ENCODE measurements around the gene HMX2. TPM values are rescaled to one million over a fixed set of nuclear protein-coding genes. Genes with fewer than 3 reads are reported as not detected.

Gene HMX2
- total RNA-seq, 2 experiments from 2014 or later = not detected

DNA sequence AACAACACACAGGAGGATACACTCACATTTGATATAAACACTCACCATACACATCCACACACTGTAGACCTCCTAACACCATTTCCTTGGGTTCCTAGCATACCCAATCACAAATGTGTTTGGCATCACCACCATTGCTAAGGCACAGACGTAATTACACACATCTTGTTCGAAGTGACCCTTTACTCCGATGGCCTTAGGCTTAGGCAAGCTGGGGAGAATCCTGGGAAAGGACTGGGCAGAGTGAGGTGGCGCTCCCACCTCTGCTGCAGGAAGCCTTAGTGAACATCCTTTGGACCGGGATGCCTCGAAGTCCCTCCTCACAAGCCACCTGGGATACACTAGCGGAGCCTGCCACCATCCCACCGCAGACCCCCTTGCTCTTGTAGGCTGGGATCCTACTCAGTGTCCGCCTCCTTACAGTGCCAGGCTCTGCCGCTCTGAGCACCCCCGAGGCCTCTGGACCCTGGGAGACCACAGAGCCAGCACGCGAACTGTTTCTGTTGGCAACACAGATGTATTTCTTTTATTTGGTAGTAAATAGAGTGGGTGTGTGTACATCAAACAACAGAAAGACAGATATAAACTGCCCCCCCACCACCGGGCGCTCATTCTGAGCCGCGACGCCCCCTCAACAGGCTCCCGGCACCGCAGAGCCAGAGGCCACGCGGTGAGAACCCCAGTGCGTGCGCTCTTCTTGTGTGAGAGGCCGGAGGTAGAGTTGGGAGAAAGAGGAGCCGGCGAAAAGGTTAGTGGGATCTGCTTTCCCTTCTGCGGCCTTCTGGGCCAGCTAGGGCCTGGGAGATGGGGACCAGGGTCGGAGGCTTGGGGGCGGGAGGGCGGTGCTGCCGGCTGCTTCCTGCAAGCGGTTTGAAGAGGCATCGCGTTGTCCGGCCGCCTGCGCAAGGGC is 5.9 kb upstream of the HMX2 start:
- H3K27ac ChIP-seq (ENCODE audit: low read depth in 1 of 2, low read length in 2 of 2) = no peak overlapping the region
- H3K36me3 ChIP-seq (ENCODE audit: insufficient read depth, low read length) = no peaks in the 10 kb centered on the region
- TF ChIP-seq, protein P1, sequence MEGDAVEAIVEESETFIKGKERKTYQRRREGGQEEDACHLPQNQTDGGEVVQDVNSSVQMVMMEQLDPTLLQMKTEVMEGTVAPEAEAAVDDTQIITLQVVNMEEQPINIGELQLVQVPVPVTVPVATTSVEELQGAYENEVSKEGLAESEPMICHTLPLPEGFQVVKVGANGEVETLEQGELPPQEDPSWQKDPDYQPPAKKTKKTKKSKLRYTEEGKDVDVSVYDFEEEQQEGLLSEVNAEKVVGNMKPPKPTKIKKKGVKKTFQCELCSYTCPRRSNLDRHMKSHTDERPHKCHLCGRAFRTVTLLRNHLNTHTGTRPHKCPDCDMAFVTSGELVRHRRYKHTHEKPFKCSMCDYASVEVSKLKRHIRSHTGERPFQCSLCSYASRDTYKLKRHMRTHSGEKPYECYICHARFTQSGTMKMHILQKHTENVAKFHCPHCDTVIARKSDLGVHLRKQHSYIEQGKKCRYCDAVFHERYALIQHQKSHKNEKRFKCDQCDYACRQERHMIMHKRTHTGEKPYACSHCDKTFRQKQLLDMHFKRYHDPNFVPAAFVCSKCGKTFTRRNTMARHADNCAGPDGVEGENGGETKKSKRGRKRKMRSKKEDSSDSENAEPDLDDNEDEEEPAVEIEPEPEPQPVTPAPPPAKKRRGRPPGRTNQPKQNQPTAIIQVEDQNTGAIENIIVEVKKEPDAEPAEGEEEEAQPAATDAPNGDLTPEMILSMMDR (IDR thresholded peaks at IDR 0.05) = no peak
- peaks cover 81% of the 10 kb centered on the region for H3K4me1 Mint-ChIP-seq (ENCODE audit: low read depth)
- POLR2A ChIA-PET = interaction anchor here (1.0 to 4.0 kb wide), 2 partner anchors 8 to 12 kb away, joined by 3 to 23 read pairs; partner anchors contain the start of gene BUB3
- intact Hi-C loops (cut with DNase I, micrococcal nuclease) = loop anchor here (2.0 to 5.0 kb wide), 2 partner anchors 239 to 770 kb away; partner anchors contain the start of gene PLEKHA1 (in 1 of the 2)
- CTCF ChIA-PET = interaction anchor here (1.1 kb wide), 1 partner anchor 9 kb away, joined by 3 read pairs; no protein-coding TSS in a partner anchor
- no peak overlapping the region for H3K4me3 ChIP-seq (ENCODE audit: low read length)
- ATAC-seq (ENCODE audit: poor library complexity) (no peak), DNase-seq (no peak)
- peaks cover 94 to 99% of the 10 kb centered on the region in 2 experiments for H3K27me3 ChIP-seq (ENCODE audit: control insufficient read depth in 1 of 2, insufficient read depth in 2 of 2, low read length in 2 of 2)
- H3K36me3 Mint-ChIP-seq (ENCODE audit: low read depth) = no peaks in the 10 kb centered on the region
- H3K27ac Mint-ChIP-seq = no peak overlapping the region
- no peaks in the 10 kb centered on the region for H3K9me3 Mint-ChIP-seq
- H3K27me3 Mint-ChIP-seq = peaks cover 94% of the 10 kb centered on the region
- peaks cover 0 to 60% of the 10 kb centered on the region in 2 experiments for H3K9me3 ChIP-seq (ENCODE audit: control insufficient read depth in 1 of 2, insufficient read depth in 1 of 2, low read length in 2 of 2)
- peaks cover 75% of the 10 kb centered on the region for H3K4me1 ChIP-seq (ENCODE audit: insufficient read depth, low read length)
- peak overlapping the region; percentile 36 for H3K4me3 Mint-ChIP-seq

DNA sequence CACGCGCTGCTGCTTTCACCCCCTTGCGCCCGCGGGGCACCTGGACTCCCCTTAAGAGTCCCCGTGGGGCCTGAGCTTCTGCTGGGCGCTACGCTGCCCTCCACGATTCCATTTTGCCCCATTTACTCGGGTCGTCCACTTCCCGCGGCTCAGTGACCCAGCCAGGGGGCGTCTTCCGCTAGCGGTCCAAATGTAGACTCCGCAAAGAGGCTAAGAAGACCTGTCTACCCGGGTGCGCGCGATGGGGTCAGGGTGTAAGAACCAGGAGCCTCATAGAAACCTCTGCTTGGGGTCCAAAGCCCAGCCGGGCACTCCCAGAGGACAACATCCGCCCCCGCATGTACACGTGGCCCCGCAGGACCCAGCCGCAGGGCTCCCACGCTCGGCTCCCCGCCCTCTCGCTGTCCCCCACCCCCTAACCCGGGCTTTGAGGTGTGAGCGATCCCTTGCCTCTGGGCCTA is 5.2 kb upstream of the HMX2 start:
- no peak overlapping the region for H3K4me3 ChIP-seq (ENCODE audit: low read length)
- Mint-ChIP-seq H3K36me3 (ENCODE audit: low read depth) (no peaks in the 10 kb centered on the region), H3K27me3 (peaks cover 94% of the 10 kb centered on the region), H3K27ac (no peak overlapping the region), H3K4me1 (ENCODE audit: low read depth) (peaks cover 82% of the 10 kb centered on the region), H3K9me3 (no peaks in the 10 kb centered on the region), H3K4me3 (peak overlapping the region; percentile 46)
- DNase-seq (peak in 1 of 14 experiments; percentile 8), ATAC-seq (ENCODE audit: poor library complexity) (no peak)
- H3K9me3 ChIP-seq (ENCODE audit: control insufficient read depth in 1 of 2, insufficient read depth in 1 of 2, low read length in 2 of 2) = peaks cover 0 to 64% of the 10 kb centered on the region in 2 experiments
- no peak overlapping the region for H3K27ac ChIP-seq (ENCODE audit: low read depth in 1 of 2, low read length in 2 of 2)
- POLR2A ChIA-PET = no interaction called here
- H3K4me1 ChIP-seq (ENCODE audit: insufficient read depth, low read length) = peaks cover 75% of the 10 kb centered on the region
- intact Hi-C loops (cut with DNase I, micrococcal nuclease) = loop anchor here in 1 of 2 experiments (5.0 kb wide), 1 partner anchor 770 kb away; the partner anchor contains the start of gene PLEKHA1
- CTCF ChIA-PET = interaction anchor here (2.6 kb wide), 1 partner anchor 9 kb away, joined by 9 read pairs; no protein-coding TSS in a partner anchor
- H3K36me3 ChIP-seq (ENCODE audit: insufficient read depth, low read length) = no peaks in the 10 kb centered on the region
- TF ChIP-seq, protein P1 (IDR thresholded peaks at IDR 0.05) = no peak
- peaks cover 98 to 99% of the 10 kb centered on the region in 2 experiments for H3K27me3 ChIP-seq (ENCODE audit: control insufficient read depth in 1 of 2, insufficient read depth in 2 of 2, low read length in 2 of 2)

DNA sequence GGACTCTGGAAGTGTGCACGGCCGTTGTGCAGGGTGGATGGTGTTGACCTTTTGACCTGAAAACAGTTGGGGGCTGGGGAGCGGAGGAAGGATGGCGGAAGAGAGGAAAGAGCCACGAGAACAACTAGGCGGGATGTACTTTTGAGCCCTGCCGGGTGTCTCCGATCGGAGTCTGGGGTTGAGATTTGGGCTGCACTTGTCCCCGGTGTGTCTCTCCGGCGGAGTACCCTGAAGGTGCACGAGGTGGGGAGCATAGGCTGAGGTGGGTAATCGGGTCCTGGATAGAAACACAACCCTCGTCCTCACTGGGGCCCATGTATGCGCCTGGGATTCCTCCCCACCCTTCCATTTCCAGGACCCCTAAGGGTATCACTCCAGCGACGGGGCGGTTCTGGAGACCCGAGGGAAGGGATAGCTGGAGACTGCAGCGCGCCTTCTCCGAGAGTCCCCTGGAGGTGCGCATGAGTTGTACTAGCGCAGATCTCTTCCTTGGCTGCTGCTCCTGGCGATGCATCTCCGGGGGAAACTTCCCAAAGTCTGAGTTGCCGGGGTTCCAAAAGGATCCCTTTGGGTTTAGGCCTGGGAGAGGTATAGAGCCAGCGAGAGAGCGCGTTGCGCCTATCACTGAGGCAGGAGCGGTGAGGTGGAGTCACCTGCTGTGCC is 4.6 kb upstream of the HMX2 start:
- H3K27ac Mint-ChIP-seq = no peak overlapping the region
- ChIA-PET CTCF (interaction anchor here (2.6 kb wide), 1 partner anchor 10 kb away, joined by 9 read pairs; no protein-coding TSS in a partner anchor), POLR2A (interaction anchor here (0.8 kb wide), 1 partner anchor 98 kb away, joined by 3 read pairs; no protein-coding TSS in a partner anchor)
- peak overlapping the region; percentile 46 for H3K4me3 Mint-ChIP-seq
- no peak for ATAC-seq (ENCODE audit: poor library complexity)
- H3K4me3 ChIP-seq (ENCODE audit: low read length) = no peak overlapping the region
- H3K36me3 ChIP-seq (ENCODE audit: insufficient read depth, low read length) = no peaks in the 10 kb centered on the region
- H3K36me3 Mint-ChIP-seq (ENCODE audit: low read depth) = no peaks in the 10 kb centered on the region
- DNase-seq = no peak
- peaks cover 76% of the 10 kb centered on the region for H3K4me1 ChIP-seq (ENCODE audit: insufficient read depth, low read length)
- intact Hi-C loops (cut with DNase I, micrococcal nuclease) = loop anchor here in 1 of 2 experiments (5.0 kb wide), 1 partner anchor 771 kb away; the partner anchor contains the start of gene PLEKHA1
- H3K27me3 ChIP-seq (ENCODE audit: control insufficient read depth in 1 of 2, insufficient read depth in 2 of 2, low read length in 2 of 2) = peaks cover 97 to 99% of the 10 kb centered on the region in 2 experiments
- no peak overlapping the region for H3K27ac ChIP-seq (ENCODE audit: low read depth in 1 of 2, low read length in 2 of 2)
- H3K4me1 Mint-ChIP-seq (ENCODE audit: low read depth) = peaks cover 77% of the 10 kb centered on the region
- H3K9me3 Mint-ChIP-seq = no peaks in the 10 kb centered on the region
- TF ChIP-seq, protein P1 (IDR thresholded peaks at IDR 0.05) = no peak
- H3K9me3 ChIP-seq (ENCODE audit: control insufficient read depth in 1 of 2, insufficient read depth in 1 of 2, low read length in 2 of 2) = peaks cover 0 to 64% of the 10 kb centered on the region in 2 experiments
- H3K27me3 Mint-ChIP-seq = peaks cover 88% of the 10 kb centered on the region
